ENCODE results near the gene ZBTB7C. TPM values are rescaled to one million over a fixed set of nuclear protein-coding genes. Genes with fewer than 3 reads are reported as not detected.

The ZBTB7C gene
- total and polyA plus RNA-seq, 2 of the 8 experiments (the other 6 are each of a cell fraction or from before 2014, with no cell fraction given) = 0.15 to 0.45 TPM

- no peak for TF ChIP-seq RAD21 (IDR thresholded peaks at IDR 0.05 in 1 of 2, conservative IDR thresholded peaks at IDR 0.05 in 1 of 2; ENCODE audit: low read depth in 2 of 2, low read length in 2 of 2)
- TF ChIP-seq JUN (IDR thresholded peaks at IDR 0.05; ENCODE audit: low read depth, low read length) = no peak
Observed at GRCh38 chr18:48078448-48078847, 330.7 kb downstream of the ZBTB7C start.

More at GRCh38 chr18:48078448-48078847, 330.7 kb downstream of the ZBTB7C start:
- no peaks in the 10 kb centered on the region for H4K20me1 ChIP-seq (replicated peaks in 1 of 2; ENCODE audit: control insufficient read depth in 1 of 2, insufficient read depth in 2 of 2, low read length in 2 of 2)
- no peaks in the 10 kb centered on the region for H3K36me3 ChIP-seq (ENCODE audit: control insufficient read depth in 2 of 4, insufficient read depth in 4 of 4, low read length in 3 of 4)
- CTCF ChIA-PET (ENCODE audit: partially characterized antibody) = no interaction called here
- POLR2A ChIA-PET (ENCODE audit: partially characterized antibody) = interaction anchor here (0.7 kb wide), 1 partner anchor 23 kb away, joined by 3 read pairs; no protein-coding TSS in a partner anchor
- no peaks in the 10 kb centered on the region for H3K79me1 ChIP-seq (ENCODE audit: low read depth, low read length)
- H3K27me3 ChIP-seq (replicated peaks in 1 of 4; ENCODE audit: control insufficient read depth in 3 of 4, extremely low read depth in 1 of 4, insufficient read depth in 3 of 4, low read length in 3 of 4) = no peaks in the 10 kb centered on the region; a peak in 1 of 7 replicates
- H2AK5ac ChIP-seq (ENCODE audit: low read depth, low read length) = no peak overlapping the region
- no peak overlapping the region for H2BK15ac ChIP-seq (ENCODE audit: low read length)
- H4K5ac ChIP-seq (ENCODE audit: insufficient read length, low read depth, low read length) = no peak overlapping the region
- H3K23ac ChIP-seq (ENCODE audit: insufficient read length) = no peak overlapping the region
- H3K27ac ChIP-seq (ENCODE audit: low read depth, low read length) = no peak overlapping the region
- no peak overlapping the region for H2BK120ac ChIP-seq (replicated peaks; ENCODE audit: low read depth, low read length)
- H4K8ac ChIP-seq (ENCODE audit: extremely low read depth, insufficient read depth, low read length) = no peak overlapping the region
- no peak overlapping the region for H3K14ac ChIP-seq (ENCODE audit: insufficient read length)
- H2BK20ac ChIP-seq (ENCODE audit: low read length) = no peak overlapping the region
- no peak overlapping the region for H3K4ac ChIP-seq (replicated peaks; ENCODE audit: insufficient read length, low read depth, low read length)
- FAIRE-seq (no peak), DNase-seq (ENCODE audit: low read depth in 1 of 2, low spot score in 2 of 2) (no peak)
- no peak overlapping the region for H2BK5ac ChIP-seq (ENCODE audit: low read depth, low read length)
- no peak overlapping the region for H3K4me2 ChIP-seq (ENCODE audit: insufficient read depth in 1 of 2, low read depth in 2 of 2, low read length in 2 of 2)
- H2AFZ ChIP-seq (ENCODE audit: low read length) = no peak overlapping the region
- H3K79me2 ChIP-seq (ENCODE audit: control insufficient read depth in 1 of 2, insufficient read depth in 2 of 2, low read length in 2 of 2) = no peaks in the 10 kb centered on the region
- H3K4me1 ChIP-seq (replicated peaks in 1 of 4; ENCODE audit: control insufficient read depth in 3 of 4, insufficient read depth in 4 of 4, low read length in 3 of 4) = peaks cover 0 to 21% (median 8%) of the 10 kb centered on the region in 4 experiments; a peak in 6 of 7 replicates
- no peaks in the 10 kb centered on the region for H3K9me3 ChIP-seq (ENCODE audit: insufficient read depth in 2 of 2, low read depth in 1 of 2, low read length in 1 of 2)
- no peak overlapping the region for H4K91ac ChIP-seq (replicated peaks; ENCODE audit: insufficient read length, low read length)
- H2BK12ac ChIP-seq (ENCODE audit: low read depth, low read length) = no peak overlapping the region
- no peak overlapping the region for H3K18ac ChIP-seq (ENCODE audit: extremely low read depth, low read length)
- WGBS, 2 experiments (ENCODE audit: extremely low coverage in 1 of 2, insufficient coverage in 1 of 2, insufficient read length in 1 of 2, insufficient replicate concordance in 2 of 2, low coverage in 1 of 2, low lambda C conversion rate in 2 of 2, missing lambda C conversion rate in 1 of 2) = 89% methylated on average over 4 of the region's 4 CpGs; no CpG with 5 or more reads in 1 of the 2 experiments
- H3K56ac ChIP-seq (replicated peaks; ENCODE audit: insufficient read length, low read depth, low read length) = no peak overlapping the region
- no peak overlapping the region for H3K9ac ChIP-seq (replicated peaks in 1 of 4; ENCODE audit: extremely low read depth in 1 of 4, low read depth in 3 of 4, low read length in 3 of 4)
- no peak overlapping the region for H3K4me3 ChIP-seq (ENCODE audit: extremely low read depth in 1 of 4, insufficient read depth in 2 of 4, low read depth in 3 of 4, low read length in 4 of 4)
- H3K23me2 ChIP-seq (ENCODE audit: low read depth, low read length) = no peaks in the 10 kb centered on the region
